GM18861 (cell line): ENCODE data around the gene LBX2.

Experiments used
- ATAC-seq: cut with Tn5 transposase; IDR thresholded peaks from one replicate; pipeline ENCODE4 v1.9.1; 2021; ENCODE audit not compliant: unreplicated experiment

The LBX2 gene

DNA sequence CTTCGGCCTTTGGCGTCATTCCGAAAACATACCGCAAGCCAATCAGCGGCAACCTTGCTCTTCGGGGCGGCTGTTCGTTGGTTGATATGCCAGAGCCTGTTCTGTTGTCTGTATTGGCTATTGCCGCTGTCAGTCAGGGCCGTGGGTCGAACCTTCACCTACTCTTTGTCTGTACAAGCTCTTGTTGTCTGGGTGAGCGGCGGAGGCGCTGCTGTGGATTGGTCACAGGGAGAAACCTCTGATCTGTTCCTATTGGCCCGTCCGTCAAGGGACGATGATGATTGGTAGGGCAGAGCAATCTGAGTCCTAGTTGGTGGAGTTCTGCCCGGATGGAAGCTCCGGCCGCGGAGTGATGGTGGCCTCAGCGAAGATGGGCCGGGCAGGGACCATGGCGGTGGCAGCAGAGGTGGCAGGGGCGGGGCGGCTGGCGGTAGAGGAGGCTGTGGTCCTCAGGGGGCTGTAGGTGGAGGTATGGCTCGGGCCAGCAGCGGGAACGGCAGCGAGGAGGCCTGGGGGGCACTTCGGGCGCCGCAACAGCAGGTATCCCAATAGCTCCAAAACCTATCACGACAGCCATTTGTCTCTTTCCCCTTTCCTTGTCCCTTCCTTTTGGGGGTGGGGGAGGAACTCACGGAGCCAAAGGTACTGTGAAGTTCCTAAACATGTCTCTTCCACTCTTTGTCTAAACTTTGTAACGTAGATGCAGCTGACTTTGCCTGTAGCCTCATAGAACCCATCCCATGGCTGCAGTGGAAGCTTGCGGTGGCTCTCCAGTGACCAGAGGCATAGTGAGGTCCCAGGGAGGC is 41.1 kb downstream of the LBX2 start, which contains the start of gene WBP1:
TSS of gene WBP1 (plus strand) at position 307 of the 806 bp plus-strand sequence. CDS start at position 472, 165 bp downstream.
- peak; percentile 78 for ATAC-seq

DNA sequence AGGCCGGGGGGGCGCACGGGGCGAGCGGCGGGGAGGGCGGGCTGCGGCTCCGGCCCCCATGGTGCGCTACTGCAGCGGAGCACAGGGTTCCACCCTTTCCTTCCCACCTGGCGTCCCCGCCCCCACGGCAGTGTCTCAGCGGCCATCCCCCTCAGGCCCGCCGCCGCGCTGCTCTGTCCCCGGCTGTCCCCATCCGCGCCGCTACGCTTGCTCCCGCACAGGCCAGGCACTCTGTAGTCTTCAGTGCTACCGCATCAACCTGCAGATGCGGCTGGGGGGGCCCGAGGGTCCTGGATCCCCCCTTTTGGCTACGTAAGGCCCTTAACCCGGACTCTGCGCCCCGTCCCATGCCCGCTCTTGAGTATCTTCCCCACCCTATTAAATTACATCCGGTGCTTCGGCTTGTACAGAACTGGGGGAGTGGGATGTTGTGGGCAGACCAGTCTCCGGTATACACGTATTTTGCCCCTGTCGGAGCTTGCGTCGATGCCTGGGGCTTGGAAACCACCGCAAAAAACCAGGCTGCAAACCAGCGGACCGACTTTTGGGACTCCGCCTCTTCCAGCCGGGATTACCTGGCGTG is 41.8 kb downstream of the LBX2 start:
- ATAC-seq, result peak; percentile 25

DNA sequence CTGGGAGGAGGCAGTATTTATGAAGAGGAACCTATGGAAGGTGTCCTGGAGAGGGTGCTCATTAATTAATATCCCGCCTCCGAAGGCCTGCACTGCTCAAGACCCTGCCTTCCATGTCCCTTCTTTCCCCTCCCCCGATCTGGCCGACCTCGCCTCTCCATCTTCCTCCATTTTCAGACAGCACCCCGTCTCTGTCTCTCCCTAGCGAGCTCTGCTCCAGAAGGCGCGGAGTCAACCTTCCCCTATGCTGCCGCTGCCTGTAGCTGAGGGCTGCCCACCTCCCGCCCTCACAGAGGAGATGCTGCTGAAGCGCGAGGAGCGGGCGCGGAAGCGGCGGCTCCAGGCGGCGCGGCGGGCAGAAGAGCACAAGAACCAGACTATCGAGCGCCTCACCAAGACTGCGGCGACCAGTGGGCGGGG is 42.3 kb downstream of the LBX2 start:
- no peak for ATAC-seq

DNA sequence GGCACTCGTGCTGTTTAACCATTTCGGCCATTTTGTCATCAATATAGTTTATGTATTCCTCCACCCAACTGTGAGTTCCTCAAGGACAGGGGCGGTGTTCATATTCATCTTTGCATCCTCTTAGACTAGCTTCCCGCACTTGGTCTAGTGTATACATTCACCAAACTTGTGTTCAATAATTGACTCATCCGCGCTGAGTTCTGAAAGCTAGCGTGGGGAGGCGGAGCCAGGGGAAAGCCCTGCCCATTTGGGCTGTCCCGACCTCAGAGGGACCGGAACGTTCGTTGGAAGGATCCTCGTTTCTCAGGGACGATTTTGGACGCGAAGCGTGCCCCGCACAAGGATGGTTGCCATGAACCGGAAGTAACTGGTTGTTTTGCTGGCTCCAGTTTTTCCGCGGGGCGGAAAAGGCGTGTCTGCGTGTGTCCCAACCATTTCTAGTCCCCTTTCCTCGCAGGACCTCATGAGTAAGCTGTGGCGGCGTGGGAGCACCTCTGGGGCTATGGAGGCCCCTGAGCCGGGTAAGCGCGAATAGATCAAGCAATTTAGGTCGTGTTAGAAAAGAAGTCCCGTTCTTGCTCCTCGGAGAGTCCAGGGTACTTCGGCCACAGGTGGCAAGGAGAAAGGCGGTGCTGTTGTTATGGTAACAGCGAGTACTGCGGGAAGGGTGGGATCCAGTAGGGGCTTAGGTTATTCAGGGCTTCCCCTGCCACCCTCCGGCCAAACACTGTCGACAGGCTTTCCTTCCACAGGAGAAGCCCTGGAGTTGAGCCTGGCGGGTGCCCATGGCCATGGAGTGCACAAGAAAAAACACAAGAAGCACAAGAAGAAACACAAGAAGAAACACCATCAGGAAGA is 44.5 kb downstream of the LBX2 start, which contains the start of gene INO80B:
TSS of gene INO80B (plus strand) at position 434 of the 858 bp plus-strand sequence. CDS start at position 464, 30 bp downstream.
- peak; percentile 49 for ATAC-seq

DNA sequence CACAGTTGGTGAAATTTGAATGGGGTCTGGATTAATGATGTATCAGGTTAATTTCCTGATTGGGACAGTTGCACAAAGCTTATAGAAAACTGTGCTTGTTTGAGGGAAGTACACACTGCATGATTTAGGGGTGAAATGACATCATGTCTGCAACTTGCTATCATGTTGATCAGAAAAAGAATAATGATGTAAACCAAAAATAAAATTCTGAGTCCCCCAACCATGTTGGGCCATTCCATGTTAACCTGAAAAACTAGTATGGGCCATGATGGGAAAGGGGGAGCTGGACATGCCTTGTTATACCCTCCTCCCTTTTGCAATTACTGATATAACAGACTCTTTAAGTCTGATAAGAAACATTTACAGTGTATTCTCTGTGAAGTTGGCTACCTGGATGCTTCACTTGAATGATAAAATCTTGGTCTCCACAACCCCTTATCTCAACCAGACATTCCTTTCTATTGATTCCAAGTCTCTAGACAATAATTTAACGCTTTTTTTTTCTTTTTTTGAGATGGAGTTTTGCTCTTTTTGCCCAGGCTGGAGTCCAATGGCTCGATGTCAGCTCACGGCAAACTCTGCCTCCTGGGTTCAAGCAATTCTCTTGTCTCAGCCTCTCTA is 48.7 kb downstream of the LBX2 start:
- ATAC-seq, result no peak

DNA sequence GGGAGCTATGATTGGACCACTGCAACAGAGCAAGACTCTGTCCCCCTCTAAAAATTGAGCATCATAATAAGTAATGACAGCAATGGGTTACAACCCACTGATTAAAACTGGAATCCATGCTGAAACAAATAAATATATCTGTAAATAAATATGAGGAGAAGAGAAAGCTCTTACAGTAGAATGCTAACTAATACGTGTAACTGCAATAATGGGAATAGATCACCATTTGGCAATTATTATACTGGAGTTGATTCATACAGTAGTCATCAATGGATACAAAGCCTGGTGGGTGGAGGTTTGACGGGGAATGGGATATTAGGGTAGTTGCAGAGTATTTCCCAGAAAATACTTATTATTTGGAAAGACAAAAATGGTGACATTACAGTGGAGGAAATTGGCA is 50.6 kb downstream of the LBX2 start:
- no peak for ATAC-seq
